Measurements from ENCODE around the gene OR5A1. TPM values are rescaled to one million over a fixed set of nuclear protein-coding genes. Genes with fewer than 3 reads are reported as not detected.

The OR5A1 gene
- total RNA-seq, 1 donor from 2014 or later = not detected

- ATAC-seq = no peak
Measured at GRCh38 chr11:59480359-59480758, 44.1 kb downstream of the OR5A1 start.

Other genes with a start within 250 kb of the OR5A1 start
- 1.8 TPM for gene MPEG1, start 223.5 kb upstream of the OR5A1 start, total RNA-seq
- not detected for gene OR5AN1, start 77.6 kb upstream of the OR5A1 start, total RNA-seq
- not detected for gene OR5A2, start 10.1 kb upstream of the OR5A1 start, total RNA-seq
- not detected for gene OR4D6, start 20.5 kb downstream of the OR5A1 start, total RNA-seq
- gene OR4D10, start 36.8 kb downstream of the OR5A1 start, total RNA-seq = not detected
- not detected for gene OR4D11, start 67.1 kb downstream of the OR5A1 start, total RNA-seq
- gene OR4D9, start 75.1 kb downstream of the OR5A1 start, total RNA-seq = not detected
- 24.0 TPM for gene OSBP, start 179.3 kb downstream of the OR5A1 start, total RNA-seq
- gene PATL1, start 232.6 kb downstream of the OR5A1 start, total RNA-seq = 20.6 TPM

All from esophagus mucosa (tissue), 1 donor.